IMR-90 (cell line): ENCODE measurements around the gene HOXC10. TPM values are rescaled to one million over a fixed set of nuclear protein-coding genes. Genes with fewer than 3 reads are reported as not detected.

Experiments used
- ATAC-seq: fragments of 200-7000 bp; cut with Tn5 transposase; 2 replicates; pipeline ENCODE4 v1.9.1; 2020; ENCODE audit warnings: low read depth, mild to moderate bottlenecking, moderate library complexity
- BruUV-seq: library from RNA; stranded (reverse); fragments of 400-500 nt; replicated peaks from 2 replicates; lab custom pipeline; 2021; lab: Mats Ljungman, UMichigan
- CTCF ChIA-PET: fragments of 300-600 bp; formaldehyde crosslinking; extraction: SDS; loops from one replicate; lab custom pipeline; 2021; ENCODE audit warnings: antibody characterized with exemption; lab: Yijun Ruan, JAX
- POLR2A ChIA-PET: fragments of 300-600 bp; sonication (Branson Sonifier 250); formaldehyde crosslinking; loops from one replicate; lab custom pipeline; 2022; ENCODE audit warnings: antibody characterized with exemption; ENCODE audit not compliant: unreplicated experiment; lab: Charles Lee
- DNase-seq: peaks from one replicate; pipeline ENCODE4 v3.0.0; 2013
- H2AFZ ChIP-seq: replicated peaks from 2 replicates; pipeline ENCODE3; 2013; ENCODE audit warnings: low read length, mild to moderate bottlenecking; ENCODE audit not compliant: poor library complexity
- H2AK5ac ChIP-seq: 2 replicates; pipeline ENCODE4 v1.6.1; 2013; ENCODE audit warnings: low read depth, low read length, inconsistent platforms
- H2AK9ac ChIP-seq: replicated peaks from 2 replicates; pipeline ENCODE3; 2013; ENCODE audit warnings: mild to moderate bottlenecking, low read depth, low read length, moderate library complexity; ENCODE audit not compliant: poor library complexity
- H2BK120ac ChIP-seq: 2 replicates; pipeline ENCODE4 v1.6.1; 2013; ENCODE audit warnings: low read depth, low read length, inconsistent platforms
- H2BK15ac ChIP-seq: 3 replicates; pipeline ENCODE4 v1.6.1; 2013; ENCODE audit warnings: low read depth, low read length, inconsistent platforms
- H2BK20ac ChIP-seq: 2 replicates; pipeline ENCODE4 v1.6.1; 2013; ENCODE audit warnings: low read depth, mild to moderate bottlenecking, inconsistent platforms, low read length, moderate library complexity
- H2BK5ac ChIP-seq: 2 replicates; pipeline ENCODE4 v1.6.1; 2013; ENCODE audit warnings: mild to moderate bottlenecking, low read depth, low read length, inconsistent platforms; ENCODE audit not compliant: poor library complexity, severe bottlenecking
- H3K14ac ChIP-seq: replicated peaks from 2 replicates; pipeline ENCODE4 v1.6.1; 2013; ENCODE audit warnings: low read depth, low read length, inconsistent platforms
- H3K18ac ChIP-seq: 2 replicates; pipeline ENCODE4 v1.6.1; 2013; ENCODE audit warnings: low read depth, low read length, control low read depth
- H3K23ac ChIP-seq: 2 replicates; pipeline ENCODE4 v1.6.1; 2013; ENCODE audit warnings: low read depth, low read length, inconsistent platforms
- H3K27ac ChIP-seq: 2 replicates; pipeline ENCODE4 v1.5.1; 2013; ENCODE audit warnings: mild to moderate bottlenecking, control low read depth, low read length; ENCODE audit not compliant: insufficient read depth
- H3K27me3 ChIP-seq: 2 replicates; pipeline ENCODE4 v1.6.1; 2013; ENCODE audit warnings: low read length; ENCODE audit not compliant: control insufficient read depth, insufficient read depth
- H3K36me3 ChIP-seq: 2 replicates; pipeline ENCODE4 v1.6.1; 2013; ENCODE audit warnings: low read length, mixed read lengths; ENCODE audit not compliant: control insufficient read depth, insufficient read depth
- H3K4ac ChIP-seq: 2 replicates; pipeline ENCODE4 v1.6.1; 2013; ENCODE audit warnings: low read depth, low read length, inconsistent platforms
- H3K4me1 ChIP-seq: 2 replicates; pipeline ENCODE4 v1.6.1; 2013; ENCODE audit warnings: low read length, mixed read lengths; ENCODE audit not compliant: control insufficient read depth, insufficient read depth
- H3K4me2 ChIP-seq: 2 replicates; pipeline ENCODE4 v1.6.1; 2013; ENCODE audit warnings: low read depth, mild to moderate bottlenecking, control low read depth, low read length, moderate library complexity
- H3K4me3 ChIP-seq: 2 replicates; pipeline ENCODE4 v1.5.1; 2013; ENCODE audit warnings: low read depth, mild to moderate bottlenecking, control low read depth, low read length, moderate library complexity; ENCODE audit not compliant: insufficient read depth
- H3K56ac ChIP-seq: 2 replicates; pipeline ENCODE4 v1.6.1; 2013; ENCODE audit warnings: low read length, inconsistent platforms; ENCODE audit not compliant: insufficient read depth; ENCODE audit errors: extremely low read depth
- H3K79me1 ChIP-seq, 2 experiments: 2 replicates each; pipeline ENCODE4 v1.6.1; 2013; ENCODE audit warnings: low read length in 2 of 2, inconsistent platforms in 1 of 2, low read depth in 1 of 2
- H3K9ac ChIP-seq: 2 replicates; pipeline ENCODE4 v1.6.1; 2013; ENCODE audit warnings: low read depth, low read length, control low read depth
- H3K9me1 ChIP-seq: 2 replicates; pipeline ENCODE4 v1.6.1; 2013; ENCODE audit warnings: low read length, inconsistent platforms; ENCODE audit not compliant: insufficient read depth
- H3K9me3 ChIP-seq: 2 replicates; pipeline ENCODE4 v1.6.1; 2013; ENCODE audit warnings: low read length; ENCODE audit not compliant: control insufficient read depth, insufficient read depth
- H4K20me1 ChIP-seq: 2 replicates; pipeline ENCODE4 v1.6.1; 2013; ENCODE audit warnings: low read length, inconsistent platforms; ENCODE audit not compliant: insufficient read depth
- H4K5ac ChIP-seq: 2 replicates; pipeline ENCODE4 v1.6.1; 2013; ENCODE audit warnings: mild to moderate bottlenecking, low read depth, low read length, control low read depth
- H4K8ac ChIP-seq, 2 experiments: 2 replicates each; pipeline ENCODE4 v1.6.1; 2013; ENCODE audit warnings: low read depth in 2 of 2, low read length in 2 of 2, control low read depth in 1 of 2, inconsistent platforms in 1 of 2
- H4K91ac ChIP-seq: 2 replicates; pipeline ENCODE4 v1.6.1; 2013; ENCODE audit warnings: low read depth, low read length, inconsistent platforms; ENCODE audit not compliant: insufficient read depth
- CEBPB ChIP-seq: IDR thresholded peaks from 2 replicates; pipeline ENCODE4 v1.6.1; 2012; ENCODE audit warnings: low read depth, low read length, improper control_type of control experiment
- ELK1 ChIP-seq: fragments of 150-350 bp; IDR thresholded peaks from 2 replicates; pipeline ENCODE4 v1.6.1; 2016; ENCODE audit warnings: low read depth, mild to moderate bottlenecking, low read length, moderate library complexity, borderline replicate concordance
- MAFK ChIP-seq: IDR thresholded peaks from 2 replicates; pipeline ENCODE4 v1.6.1; 2012; ENCODE audit warnings: low read depth, low read length, improper control_type of control experiment
- MXI1 ChIP-seq: IDR thresholded peaks from 2 replicates; pipeline ENCODE4 v1.6.1; 2012; ENCODE audit warnings: low read depth, mild to moderate bottlenecking, low read length, moderate library complexity, borderline replicate concordance
- POLR2A ChIP-seq: IDR thresholded peaks from 2 replicates; pipeline ENCODE4 v1.6.1; 2012; ENCODE audit warnings: mild to moderate bottlenecking, low read depth, low read length
- WGBS, 2 experiments: methylation state at CpG; one replicate each; pipeline versions ENCODE4 v1.1.5 to v1.1.7; 2013; ENCODE audit warnings: missing lambda C conversion rate in 2 of 2; ENCODE audit not compliant: insufficient read length in 1 of 2; ENCODE audit errors: extremely low coverage in 2 of 2; 5-methylcytosine and 5-hydroxymethylcytosine counted together
- dilution Hi-C: fragments of 300-500 bp; cut with HindIII; formaldehyde crosslinking; loops from one replicate; pipeline ENCODE4 v1.14.3; 2018; ENCODE audit warnings: low sequenced_read_pairs; ENCODE audit not compliant: unreplicated experiment
- in situ Hi-C: fragments of 300-500 bp; cut with MboI; formaldehyde crosslinking; loops from 3 replicates; pipeline ENCODE4 v1.14.3; 2019; ENCODE audit warnings: low sequenced_read_pairs, inconsistent platforms, mixed read lengths
- intact Hi-C: fragments of 100-400 bp; cut with micrococcal nuclease; formaldehyde crosslinking; loops from 2 replicates; pipeline ENCODE4 v1.10.0; 2022
- polyA plus RNA-seq, 3 experiments: library from polyadenylated mRNA; depleted of rRNA; stranded (reverse); fragments of >200 nt; gene quantifications; 2 replicates each; pipeline ENCODE4 v1.2.3, GENCODE V29; 2012; ENCODE audit warnings: low replicate concordance in 1 of 3
- total RNA-seq: library from RNA; depleted of rRNA; stranded (reverse); fragments of >200 nt; gene quantifications from 2 replicates; pipeline ENCODE4 v1.2.3, GENCODE V29; 2012
- TF ChIP-seq, protein P1 (sequence below): fragments of 150-350 bp; IDR thresholded peaks from 2 replicates; pipeline ENCODE4 v1.6.1; 2017; ENCODE audit warnings: mild to moderate bottlenecking, antibody characterized with exemption, low read length, low read depth

HOXC10 gene
- total and polyA plus RNA-seq, 2 of the 4 experiments (the other 2 are of a cell fraction), result 0.15 TPM; not detected in 1

GRCh38 chr12:54021432-54022013 lies 36.6 kb downstream of the HOXC10 start:
- Histone ChIP-seq H2AK5ac (no peak overlapping the region), H3K4me3 (no peak overlapping the region), H3K9me3 (no peaks in the 10 kb centered on the region), H3K36me3 (no peaks in the 10 kb centered on the region), H2BK5ac (no peak overlapping the region), H3K4ac (no peak overlapping the region), H2BK15ac (no peak overlapping the region), H2BK120ac (no peak overlapping the region), H4K8ac (no peak overlapping the region), H4K5ac (no peak overlapping the region), H3K79me1 (no peaks in the 10 kb centered on the region), H3K56ac (no peak overlapping the region), H3K4me1 (no peaks in the 10 kb centered on the region), H3K9me1 (no peaks in the 10 kb centered on the region), H2BK20ac (no peak overlapping the region), H4K20me1 (no peaks in the 10 kb centered on the region), H3K23ac (no peak overlapping the region), H2AK9ac (no peak overlapping the region), H4K91ac (no peak overlapping the region), H3K14ac (no peak overlapping the region), H3K27ac (no peak overlapping the region), H3K27me3 (peaks cover 84% of the 10 kb centered on the region), H2AFZ (no peak overlapping the region), H3K18ac (no peak overlapping the region), H3K4me2 (no peak overlapping the region), H3K9ac (no peak overlapping the region)
- dilution Hi-C loops, result no loop called here
- in situ Hi-C loops, result no loop called here
- CTCF ChIA-PET, result interaction anchor here (0.5 kb wide), 1 partner anchor 11 kb away, joined by 3 read pairs; no protein-coding TSS in a partner anchor
- POLR2A ChIA-PET, result no interaction called here
- no peak for ATAC-seq
- no TSS peak for BruUV-seq
- 0% methylated on average over 2 of the region's 16 CpGs; no CpG with 5 or more reads in 1 of the 2 experiments for WGBS, 2 experiments
- intact Hi-C loops, result no loop called here
- no peak for DNase-seq
- TF ChIP-seq CEBPB (no peak), MAFK (no peak), MXI1 (no peak), POLR2A (no peak), ELK1 (no peak)
- TF ChIP-seq, protein P1, sequence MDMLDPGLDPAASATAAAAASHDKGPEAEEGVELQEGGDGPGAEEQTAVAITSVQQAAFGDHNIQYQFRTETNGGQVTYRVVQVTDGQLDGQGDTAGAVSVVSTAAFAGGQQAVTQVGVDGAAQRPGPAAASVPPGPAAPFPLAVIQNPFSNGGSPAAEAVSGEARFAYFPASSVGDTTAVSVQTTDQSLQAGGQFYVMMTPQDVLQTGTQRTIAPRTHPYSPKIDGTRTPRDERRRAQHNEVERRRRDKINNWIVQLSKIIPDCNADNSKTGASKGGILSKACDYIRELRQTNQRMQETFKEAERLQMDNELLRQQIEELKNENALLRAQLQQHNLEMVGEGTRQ, result no peak
